IPS-18a (cell line): ENCODE data around the gene NSUN3.

Experiments
- H3K27ac ChIP-seq: one replicate; pipeline ENCODE4 v1.5.1; 2013; ENCODE audit warnings: low read length
- H3K27me3 ChIP-seq: one replicate; pipeline ENCODE4 v1.6.1; 2013; ENCODE audit warnings: mild to moderate bottlenecking, low read length; ENCODE audit not compliant: control insufficient read depth, insufficient read depth
- H3K36me3 ChIP-seq: one replicate; pipeline ENCODE4 v1.6.1; 2013; ENCODE audit warnings: low read depth, low read length; ENCODE audit not compliant: control insufficient read depth
- H3K4me1 ChIP-seq: one replicate; pipeline ENCODE4 v1.6.1; 2013; ENCODE audit warnings: low read depth, low read length; ENCODE audit not compliant: control insufficient read depth
- H3K4me3 ChIP-seq: one replicate; pipeline ENCODE4 v1.5.1; 2013; ENCODE audit warnings: low read length
- H3K9ac ChIP-seq: one replicate; pipeline ENCODE4 v1.6.1; 2013; ENCODE audit warnings: mild to moderate bottlenecking, low read length, moderate library complexity
- H3K9me3 ChIP-seq: one replicate; pipeline ENCODE4 v1.6.1; 2013; ENCODE audit warnings: low read depth, low read length; ENCODE audit not compliant: control insufficient read depth

NSUN3 gene

GRCh38 chr3:94049267-94049666 is 13.6 kb upstream of the NSUN3 start:
- no peaks in the 10 kb centered on the region for H3K4me1 ChIP-seq
- peaks cover 3% of the 10 kb centered on the region for H3K36me3 ChIP-seq
- no peak overlapping the region for H3K4me3 ChIP-seq
- no peaks in the 10 kb centered on the region for H3K9me3 ChIP-seq
- H3K9ac ChIP-seq: no peak overlapping the region
- H3K27ac ChIP-seq: no peak overlapping the region
- no peaks in the 10 kb centered on the region for H3K27me3 ChIP-seq

GRCh38 chr3:94050546-94050945 is 12.3 kb upstream of the NSUN3 start:
- no peak overlapping the region for H3K4me3 ChIP-seq
- H3K27ac ChIP-seq: no peak overlapping the region
- no peaks in the 10 kb centered on the region for H3K9me3 ChIP-seq
- no peak overlapping the region for H3K9ac ChIP-seq
- H3K36me3 ChIP-seq: peaks cover 3% of the 10 kb centered on the region
- no peaks in the 10 kb centered on the region for H3K27me3 ChIP-seq
- H3K4me1 ChIP-seq: no peaks in the 10 kb centered on the region

GRCh38 chr3:94061297-94061696 is 1.6 kb upstream of the NSUN3 start:
- H3K9ac ChIP-seq: no peak overlapping the region

GRCh38 chr3:94063496-94064119 is 747 bp downstream of the NSUN3 start:
- Histone ChIP-seq H3K27me3 (no peaks in the 10 kb centered on the region), H3K27ac (peak overlapping the region; percentile 93), H3K4me1 (no peaks in the 10 kb centered on the region)

More at GRCh38 chr3:94061297-94061696, 1.6 kb upstream of the NSUN3 start:
- Histone ChIP-seq H3K27ac (no peak overlapping the region), H3K36me3 (no peaks in the 10 kb centered on the region), H3K4me3 (no peak overlapping the region), H3K9me3 (no peaks in the 10 kb centered on the region), H3K4me1 (no peaks in the 10 kb centered on the region), H3K27me3 (no peaks in the 10 kb centered on the region)

GRCh38 chr3:94064243-94064860 is 1.5 kb downstream of the NSUN3 start:
- Histone ChIP-seq H3K27ac (no peak overlapping the region), H3K4me3 (no peak overlapping the region), H3K9me3 (no peaks in the 10 kb centered on the region), H3K36me3 (no peaks in the 10 kb centered on the region), H3K4me1 (no peaks in the 10 kb centered on the region), H3K27me3 (no peaks in the 10 kb centered on the region), H3K9ac (peak overlapping the region; percentile 94)

More at GRCh38 chr3:94063496-94064119, 747 bp downstream of the NSUN3 start:
- Histone ChIP-seq H3K9me3 (no peaks in the 10 kb centered on the region), H3K9ac (peak overlapping the region; percentile 94), H3K36me3 (no peaks in the 10 kb centered on the region), H3K4me3 (peak overlapping the region; percentile 97)

GRCh38 chr3:94065122-94065521 is 2.3 kb downstream of the NSUN3 start:
- Histone ChIP-seq H3K36me3 (no peaks in the 10 kb centered on the region), H3K27ac (no peak overlapping the region), H3K27me3 (no peaks in the 10 kb centered on the region), H3K4me3 (no peak overlapping the region), H3K9ac (no peak overlapping the region), H3K9me3 (no peaks in the 10 kb centered on the region), H3K4me1 (no peaks in the 10 kb centered on the region)

- Histone ChIP-seq H3K4me3 (no peak overlapping the region), H3K27ac (no peak overlapping the region)
Observed at GRCh38 chr3:94065819-94066480, 3.1 kb downstream of the NSUN3 start.

GRCh38 chr3:94066506-94067500 is 3.9 kb downstream of the NSUN3 start:
- Histone ChIP-seq H3K4me3 (no peak overlapping the region), H3K36me3 (no peaks in the 10 kb centered on the region), H3K27me3 (no peaks in the 10 kb centered on the region), H3K9ac (no peak overlapping the region), H3K9me3 (no peaks in the 10 kb centered on the region), H3K27ac (no peak overlapping the region), H3K4me1 (no peaks in the 10 kb centered on the region)

More at GRCh38 chr3:94065819-94066480, 3.1 kb downstream of the NSUN3 start:
- H3K36me3 ChIP-seq: no peaks in the 10 kb centered on the region
- no peak overlapping the region for H3K9ac ChIP-seq
- no peaks in the 10 kb centered on the region for H3K27me3 ChIP-seq
- no peaks in the 10 kb centered on the region for H3K9me3 ChIP-seq
- H3K4me1 ChIP-seq: no peaks in the 10 kb centered on the region

- no peak overlapping the region for H3K9ac ChIP-seq
- H3K4me1 ChIP-seq: no peaks in the 10 kb centered on the region
- H3K4me3 ChIP-seq: no peak overlapping the region
- H3K27me3 ChIP-seq: no peaks in the 10 kb centered on the region
- H3K9me3 ChIP-seq: no peaks in the 10 kb centered on the region
- H3K27ac ChIP-seq: no peak overlapping the region
- H3K36me3 ChIP-seq: no peaks in the 10 kb centered on the region
Observed at GRCh38 chr3:94069194-94069813, 6.4 kb downstream of the NSUN3 start.

GRCh38 chr3:94070341-94070911 is 7.6 kb downstream of the NSUN3 start:
- Histone ChIP-seq H3K27ac (no peak overlapping the region), H3K4me1 (no peaks in the 10 kb centered on the region), H3K9me3 (no peaks in the 10 kb centered on the region), H3K27me3 (no peaks in the 10 kb centered on the region), H3K36me3 (no peaks in the 10 kb centered on the region), H3K4me3 (no peak overlapping the region), H3K9ac (no peak overlapping the region)
